Measurements from ENCODE around the gene TESK2. TPM values are rescaled to one million over a fixed set of nuclear protein-coding genes. Genes with fewer than 3 reads are reported as not detected.

TESK2 gene
- total RNA-seq, 2 donors from 2014 or later = 4.9 to 6.5 TPM

DNA sequence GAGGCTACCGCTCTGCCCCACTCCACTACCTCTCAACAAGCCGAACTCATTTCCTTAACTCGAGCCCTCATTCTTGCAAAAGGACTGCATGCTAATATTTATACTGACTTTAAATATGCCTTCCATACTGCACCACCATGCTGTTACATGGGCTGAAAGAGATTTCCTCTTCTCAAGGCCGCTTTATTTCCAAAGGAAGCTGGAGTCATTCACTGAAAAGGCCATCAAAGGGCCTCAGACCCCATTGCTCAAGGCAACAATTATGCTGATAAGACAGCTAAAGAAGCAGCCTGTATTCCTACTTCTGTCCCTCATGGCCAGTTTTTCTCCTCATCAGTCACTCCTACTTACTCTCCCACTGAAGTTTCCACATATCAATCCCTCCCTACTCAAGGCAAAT is 171.2 kb downstream of the TESK2 start:
- ATAC-seq (no peak), DNase-seq (no peak)
- Mint-ChIP-seq H3K27me3 (no peaks in the 10 kb centered on the region), H3K4me3 (no peak overlapping the region), H3K36me3 (ENCODE audit: low read depth) (no peaks in the 10 kb centered on the region), H3K4me1 (no peaks in the 10 kb centered on the region), H3K27ac (no peak overlapping the region)
- no peaks in the 10 kb centered on the region for H3K9me3 ChIP-seq (ENCODE audit: control insufficient read depth, low read length, poor library complexity, severe bottlenecking)

GRCh38 chr1:45317166-45317565 is 173.8 kb downstream of the TESK2 start:
- Mint-ChIP-seq H3K27me3 (no peaks in the 10 kb centered on the region), H3K36me3 (ENCODE audit: low read depth) (no peaks in the 10 kb centered on the region), H3K4me3 (no peak overlapping the region), H3K27ac (no peak overlapping the region), H3K4me1 (no peaks in the 10 kb centered on the region)
- no peak for DNase-seq
- H3K9me3 ChIP-seq (ENCODE audit: control insufficient read depth, low read length, poor library complexity, severe bottlenecking) = no peaks in the 10 kb centered on the region
- no peak for ATAC-seq

- H3K27ac Mint-ChIP-seq = no peak overlapping the region
Observed at GRCh38 chr1:45314266-45314665, 176.7 kb downstream of the TESK2 start.

DNA sequence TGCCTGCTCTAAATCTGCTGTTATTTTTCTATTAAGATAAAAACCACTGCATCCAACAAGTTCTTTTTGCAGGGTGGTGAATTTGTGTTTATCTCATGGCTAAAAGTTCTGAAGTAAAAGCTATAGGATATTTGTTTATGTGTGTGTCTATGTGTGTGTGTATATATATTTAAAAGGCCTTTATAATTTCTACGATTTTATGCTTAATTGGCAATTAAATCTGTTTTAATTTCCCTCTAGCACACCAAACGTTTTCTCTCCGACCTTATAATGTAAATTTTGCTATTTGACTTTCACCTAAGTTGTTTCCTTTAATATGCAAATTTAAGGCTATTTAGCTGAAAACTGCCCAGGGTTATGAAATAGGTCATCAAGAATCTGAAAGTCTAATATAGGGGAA is 184.1 kb downstream of the TESK2 start:
- no peak for ATAC-seq
- Mint-ChIP-seq H3K4me1 (peaks cover 17% of the 10 kb centered on the region), H3K4me3 (no peak overlapping the region), H3K27me3 (no peaks in the 10 kb centered on the region), H3K36me3 (ENCODE audit: low read depth) (peaks cover 2% of the 10 kb centered on the region), H3K27ac (no peak overlapping the region)
- no peak for DNase-seq
- H3K9me3 ChIP-seq (ENCODE audit: control insufficient read depth, low read length, poor library complexity, severe bottlenecking) = no peaks in the 10 kb centered on the region

More at GRCh38 chr1:45314266-45314665, 176.7 kb downstream of the TESK2 start:
- H3K4me3 Mint-ChIP-seq = no peak overlapping the region
- ATAC-seq (no peak), DNase-seq (no peak)
- H3K9me3 ChIP-seq (ENCODE audit: control insufficient read depth, low read length, poor library complexity, severe bottlenecking) = no peaks in the 10 kb centered on the region
- H3K27me3 Mint-ChIP-seq = no peaks in the 10 kb centered on the region
- no peaks in the 10 kb centered on the region for H3K4me1 Mint-ChIP-seq
- H3K36me3 Mint-ChIP-seq (ENCODE audit: low read depth) = no peaks in the 10 kb centered on the region

DNA sequence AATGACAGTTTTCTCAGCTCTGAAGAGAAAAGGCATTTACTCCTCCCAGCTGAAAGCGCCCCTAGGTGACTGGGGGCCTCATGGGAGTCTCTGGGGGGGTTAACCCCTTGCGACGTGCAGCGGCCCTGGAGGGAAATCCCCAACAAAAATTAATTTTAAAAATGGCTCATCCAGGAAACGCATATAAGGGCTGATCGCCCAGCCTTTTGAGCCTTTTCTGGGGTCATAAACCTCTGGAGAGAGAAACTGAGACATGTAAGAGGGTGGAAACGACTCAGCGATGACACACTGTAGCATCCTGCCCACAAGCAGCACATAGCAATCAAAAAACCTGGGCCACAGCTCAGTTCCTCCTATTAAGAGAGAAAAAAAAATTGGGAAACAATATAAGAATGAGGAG is 184.6 kb downstream of the TESK2 start:
- Mint-ChIP-seq H3K4me1 (peaks cover 22% of the 10 kb centered on the region), H3K27me3 (no peaks in the 10 kb centered on the region)

GRCh38 chr1:45305231-45305630 is 185.7 kb downstream of the TESK2 start:
- H3K4me3 Mint-ChIP-seq = peak overlapping the region; percentile 70
- peak overlapping the region; percentile 45 for H3K27ac Mint-ChIP-seq
- H3K27me3 Mint-ChIP-seq = no peaks in the 10 kb centered on the region
- no peaks in the 10 kb centered on the region for H3K9me3 ChIP-seq (ENCODE audit: control insufficient read depth, low read length, poor library complexity, severe bottlenecking)
- ATAC-seq (no peak), DNase-seq (no peak)
- H3K36me3 Mint-ChIP-seq (ENCODE audit: low read depth) = peaks cover 2% of the 10 kb centered on the region
- peaks cover 24% of the 10 kb centered on the region for H3K4me1 Mint-ChIP-seq

More for the DNA sequence above, 184.6 kb downstream of the TESK2 start:
- Mint-ChIP-seq H3K27ac (peak overlapping the region; percentile 45), H3K4me3 (no peak overlapping the region), H3K36me3 (ENCODE audit: low read depth) (peaks cover 2% of the 10 kb centered on the region)
- ATAC-seq (no peak), DNase-seq (no peak)
- no peaks in the 10 kb centered on the region for H3K9me3 ChIP-seq (ENCODE audit: control insufficient read depth, low read length, poor library complexity, severe bottlenecking)

DNA sequence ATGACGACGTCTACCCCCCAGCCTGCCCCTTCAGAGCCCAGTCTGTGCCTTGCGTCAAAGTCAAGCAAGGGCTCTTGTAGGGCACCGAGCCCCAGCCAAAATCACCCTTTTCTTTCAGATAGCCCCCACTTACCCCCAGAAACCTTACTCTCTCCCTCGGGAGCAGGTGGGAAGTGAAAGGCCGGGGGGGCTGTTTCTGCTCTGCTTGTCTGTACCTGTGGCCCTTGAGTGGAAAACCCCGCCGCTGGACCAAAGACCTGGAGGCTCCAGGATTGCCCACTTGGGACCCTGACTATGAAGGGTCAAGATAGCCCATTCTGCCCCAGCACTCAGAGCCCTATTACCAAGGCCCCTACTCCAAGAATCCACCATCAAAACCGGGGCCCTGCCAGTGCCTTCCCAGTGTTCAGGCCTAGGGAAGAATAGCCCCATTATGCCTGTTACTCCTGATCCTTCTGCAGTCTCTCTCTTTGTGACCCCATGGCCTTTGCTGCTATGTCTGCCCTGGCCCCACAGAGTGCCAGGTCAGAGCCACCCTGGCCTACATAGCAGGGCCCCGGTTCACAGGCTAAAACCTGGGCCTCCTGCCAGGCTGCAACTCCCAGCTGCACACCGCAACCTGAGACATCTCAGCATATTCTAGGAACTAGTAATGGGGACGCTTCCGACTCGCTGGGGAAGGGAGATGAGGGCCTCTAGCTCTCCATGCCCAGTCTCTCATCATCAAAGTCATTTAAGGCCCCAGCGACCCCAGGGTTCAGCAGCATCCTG is 186.5 kb downstream of the TESK2 start:
- no peak for ATAC-seq
- DNase-seq = no peak
- H3K27ac Mint-ChIP-seq = peak overlapping the region; percentile 87
- no peaks in the 10 kb centered on the region for H3K27me3 Mint-ChIP-seq
- peaks cover 24% of the 10 kb centered on the region for H3K4me1 Mint-ChIP-seq
- no peaks in the 10 kb centered on the region for H3K9me3 ChIP-seq (ENCODE audit: control insufficient read depth, low read length, poor library complexity, severe bottlenecking)
- peaks cover 2% of the 10 kb centered on the region for H3K36me3 Mint-ChIP-seq (ENCODE audit: low read depth)
- peak overlapping the region; percentile 90 for H3K4me3 Mint-ChIP-seq

DNA sequence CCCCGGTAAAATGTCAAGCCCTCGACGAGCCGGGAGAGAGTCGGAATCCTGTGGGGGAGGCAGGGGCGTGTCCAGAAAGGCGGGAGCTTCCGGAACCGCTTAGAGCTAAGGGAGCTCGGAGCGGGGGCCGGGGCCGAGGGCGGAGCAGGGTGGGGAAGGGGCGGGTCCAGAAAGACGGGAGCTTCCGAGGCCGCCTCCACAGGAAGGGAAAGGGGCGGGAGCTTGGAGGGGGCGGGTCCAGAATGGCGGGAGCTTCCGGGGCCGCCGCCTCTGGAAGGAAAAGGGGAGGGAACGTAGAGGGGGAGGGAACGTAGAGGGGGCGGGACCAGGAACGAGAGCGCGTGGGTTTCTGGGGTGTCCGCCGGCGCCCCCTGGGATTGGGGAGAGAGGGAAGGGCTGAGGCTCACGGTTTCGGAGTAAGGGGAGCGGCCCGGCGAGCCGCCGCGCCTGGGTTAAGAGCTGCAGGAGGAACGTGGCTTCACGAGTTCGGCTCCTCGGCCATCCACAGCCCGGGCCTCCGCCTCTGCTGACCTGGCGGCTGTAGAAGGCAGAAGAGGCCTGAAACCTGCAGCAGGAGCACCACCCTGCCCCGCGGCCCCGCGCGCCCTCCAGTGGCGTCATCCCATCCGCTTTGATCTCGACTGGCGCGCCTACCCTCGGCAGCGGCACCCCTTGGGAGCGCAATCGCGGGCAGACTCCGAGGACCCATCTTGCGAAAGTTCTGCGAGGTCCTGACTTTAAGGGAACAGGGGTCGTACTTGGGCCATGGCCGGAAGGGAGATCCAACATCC is 187.2 kb downstream of the TESK2 start:
- H3K9me3 ChIP-seq (ENCODE audit: control insufficient read depth, low read length, poor library complexity, severe bottlenecking) = no peaks in the 10 kb centered on the region
- peaks cover 2% of the 10 kb centered on the region for H3K36me3 Mint-ChIP-seq (ENCODE audit: low read depth)
- peak; percentile 86 to 98 (median 96) for DNase-seq
- ATAC-seq = peak; percentile 87
- H3K27me3 Mint-ChIP-seq = no peaks in the 10 kb centered on the region
- H3K27ac Mint-ChIP-seq = peak overlapping the region; percentile 87
- H3K4me1 Mint-ChIP-seq = peaks cover 24% of the 10 kb centered on the region
- peak overlapping the region; percentile 90 for H3K4me3 Mint-ChIP-seq

- Mint-ChIP-seq H3K4me1 (peaks cover 24% of the 10 kb centered on the region), H3K4me3 (peak overlapping the region; percentile 69), H3K36me3 (ENCODE audit: low read depth) (peaks cover 2% of the 10 kb centered on the region), H3K27ac (peak overlapping the region; percentile 59), H3K27me3 (no peaks in the 10 kb centered on the region)
- no peaks in the 10 kb centered on the region for H3K9me3 ChIP-seq (ENCODE audit: control insufficient read depth, low read length, poor library complexity, severe bottlenecking)
- DNase-seq (no peak), ATAC-seq (no peak)
Observed at GRCh38 chr1:45302505-45303150, 188.3 kb downstream of the TESK2 start.

- Mint-ChIP-seq H3K4me1 (peaks cover 21% of the 10 kb centered on the region), H3K4me3 (no peak overlapping the region), H3K36me3 (ENCODE audit: low read depth) (no peaks in the 10 kb centered on the region), H3K27me3 (no peaks in the 10 kb centered on the region), H3K27ac (peak overlapping the region; percentile 66)
- DNase-seq (no peak), ATAC-seq (no peak)
- no peaks in the 10 kb centered on the region for H3K9me3 ChIP-seq (ENCODE audit: control insufficient read depth, low read length, poor library complexity, severe bottlenecking)
Observed at GRCh38 chr1:45300669-45300997, 190.3 kb downstream of the TESK2 start.

- Mint-ChIP-seq H3K27ac (peak overlapping the region; percentile 66), H3K36me3 (ENCODE audit: low read depth) (no peaks in the 10 kb centered on the region), H3K4me3 (no peak overlapping the region), H3K27me3 (no peaks in the 10 kb centered on the region), H3K4me1 (peaks cover 17% of the 10 kb centered on the region)
- DNase-seq (peak in 1 of 3 donors; percentile 9), ATAC-seq (no peak)
- no peaks in the 10 kb centered on the region for H3K9me3 ChIP-seq (ENCODE audit: control insufficient read depth, low read length, poor library complexity, severe bottlenecking)
Observed at GRCh38 chr1:45299981-45300668, 190.8 kb downstream of the TESK2 start.

GRCh38 chr1:45299296-45299695 is 191.7 kb downstream of the TESK2 start:
- DNase-seq (no peak), ATAC-seq (no peak)
- H3K27ac Mint-ChIP-seq = no peak overlapping the region
- H3K36me3 Mint-ChIP-seq (ENCODE audit: low read depth) = no peaks in the 10 kb centered on the region
- peaks cover 12% of the 10 kb centered on the region for H3K4me1 Mint-ChIP-seq
- no peaks in the 10 kb centered on the region for H3K9me3 ChIP-seq (ENCODE audit: control insufficient read depth, low read length, poor library complexity, severe bottlenecking)
- no peaks in the 10 kb centered on the region for H3K27me3 Mint-ChIP-seq
- no peak overlapping the region for H3K4me3 Mint-ChIP-seq
